ENCODE results near the gene KRT81.

DNA sequence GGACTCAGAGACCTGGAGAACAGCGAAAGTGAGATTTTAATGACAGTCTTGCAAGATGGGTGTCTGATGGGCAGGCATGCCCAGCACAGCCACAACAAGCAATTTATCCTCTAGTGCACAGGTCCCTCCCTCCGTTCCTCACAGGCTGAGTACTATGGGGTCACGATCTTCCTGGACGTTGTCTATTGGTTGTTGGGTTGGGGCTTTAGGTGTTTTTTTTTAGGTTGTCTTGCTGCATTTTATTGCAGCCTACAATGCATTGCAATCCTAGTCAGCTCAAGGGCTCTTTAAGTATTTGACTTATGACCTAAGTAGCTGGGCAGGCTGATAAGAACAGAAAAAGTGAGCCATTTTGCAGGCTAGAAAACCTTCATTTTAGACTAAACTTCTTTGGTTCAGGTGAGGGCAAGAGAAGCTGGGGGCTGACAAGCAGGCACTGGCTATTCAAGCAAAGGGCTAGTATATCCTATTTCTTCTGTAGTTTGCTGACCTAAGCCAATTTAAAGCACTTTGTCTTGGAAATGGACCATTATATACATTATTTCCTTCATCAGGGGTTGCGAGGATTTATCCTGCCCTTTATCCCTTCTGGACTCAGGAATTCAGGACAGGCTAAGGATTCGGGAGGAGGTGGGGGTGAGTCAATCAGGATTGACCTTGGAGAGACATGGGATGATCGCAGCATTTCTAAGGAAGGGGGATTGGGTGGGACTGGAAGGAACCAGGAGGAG lies 52.3 kb downstream of the KRT81 start:
- TF ChIP-seq, protein P1, sequence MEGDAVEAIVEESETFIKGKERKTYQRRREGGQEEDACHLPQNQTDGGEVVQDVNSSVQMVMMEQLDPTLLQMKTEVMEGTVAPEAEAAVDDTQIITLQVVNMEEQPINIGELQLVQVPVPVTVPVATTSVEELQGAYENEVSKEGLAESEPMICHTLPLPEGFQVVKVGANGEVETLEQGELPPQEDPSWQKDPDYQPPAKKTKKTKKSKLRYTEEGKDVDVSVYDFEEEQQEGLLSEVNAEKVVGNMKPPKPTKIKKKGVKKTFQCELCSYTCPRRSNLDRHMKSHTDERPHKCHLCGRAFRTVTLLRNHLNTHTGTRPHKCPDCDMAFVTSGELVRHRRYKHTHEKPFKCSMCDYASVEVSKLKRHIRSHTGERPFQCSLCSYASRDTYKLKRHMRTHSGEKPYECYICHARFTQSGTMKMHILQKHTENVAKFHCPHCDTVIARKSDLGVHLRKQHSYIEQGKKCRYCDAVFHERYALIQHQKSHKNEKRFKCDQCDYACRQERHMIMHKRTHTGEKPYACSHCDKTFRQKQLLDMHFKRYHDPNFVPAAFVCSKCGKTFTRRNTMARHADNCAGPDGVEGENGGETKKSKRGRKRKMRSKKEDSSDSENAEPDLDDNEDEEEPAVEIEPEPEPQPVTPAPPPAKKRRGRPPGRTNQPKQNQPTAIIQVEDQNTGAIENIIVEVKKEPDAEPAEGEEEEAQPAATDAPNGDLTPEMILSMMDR (IDR thresholded peaks at IDR 0.05; ENCODE audit: poor library complexity, severe bottlenecking), result no peak
- TF ChIP-seq SMC3 (conservative IDR thresholded peaks at IDR 0.05; ENCODE audit: poor library complexity), result no peak
- TF ChIP-seq REST (IDR thresholded peaks at IDR 0.05; ENCODE audit: borderline replicate concordance), result no peak
- TF ChIP-seq EZH2 (IDR thresholded peaks at IDR 0.05; ENCODE audit: borderline replicate concordance, insufficient read depth, low read length, poor library complexity, severe bottlenecking), result no peak
- no peak for TF ChIP-seq TAF1 (IDR thresholded peaks at IDR 0.05; ENCODE audit: low read depth)
